Ovary (tissue), 9 donors: ENCODE data around the gene ARV1. TPM values are rescaled to one million over a fixed set of nuclear protein-coding genes. Genes with fewer than 3 reads are reported as not detected.

Source experiments
- DNase-seq, 5 donors: peaks; one replicate each; pipeline ENCODE4 v3.0.0-alpha.2; 2019 to 2020
- H3K27ac ChIP-seq, 2 donors: fragments of 200-600 bp; one replicate each; pipeline versions ENCODE4 v1.5.1 to v1.8.0; 2019 to 2022
- H3K27me3 ChIP-seq: fragments of 200-600 bp; one replicate; pipeline ENCODE4 v1.8.0; 2022
- H3K36me3 ChIP-seq: fragments of 200-600 bp; sonication (generic); one replicate; pipeline ENCODE4 v1.5.1; 2019
- H3K4me1 ChIP-seq: one replicate; pipeline ENCODE4 v1.8.1; 2013; ENCODE audit warnings: mild to moderate bottlenecking, moderate library complexity; ENCODE audit not compliant: insufficient read depth
- H3K4me3 ChIP-seq: fragments of 200-600 bp; sonication (generic); one replicate; pipeline ENCODE4 v1.5.1; 2017
- H3K9me3 ChIP-seq, 2 donors: fragments of 200-600 bp in 1 of 2; sonication (generic) in 1 of 2; one replicate each; pipeline versions ENCODE4 v1.5.1 to v1.8.1; 2013 to 2019; ENCODE audit warnings: mild to moderate bottlenecking in 1 of 2, moderate library complexity in 1 of 2
- EP300 ChIP-seq: sonication (generic); formaldehyde crosslinking; IDR thresholded peaks from one replicate; pipeline ENCODE4 v1.6.1; 2017; ENCODE audit warnings: antibody characterized with exemption
- POLR2A ChIP-seq: fragments of 450-650 bp; IDR thresholded peaks from one replicate; pipeline ENCODE4 v1.6.1; 2017; ENCODE audit warnings: antibody characterized with exemption, mild to moderate bottlenecking, moderate library complexity
- WGBS, 3 donors: extraction: QIAGEN DNeasy Blood & Tissue Kit in 1 of 3; methylation state at CpG; one replicate each; pipeline versions ENCODE4 v1.1.5 to v1.1.7; 2013 to 2017; 5-methylcytosine and 5-hydroxymethylcytosine counted together
- intact Hi-C, 4 donors: fragments of 100-400 bp; cut with DNase I; formaldehyde crosslinking; loops; one replicate each; pipeline versions ENCODE4 v1.11.0 to v1.15.1; 2022 to 2023
- polyA plus RNA-seq, 2 donors: library from polyadenylated mRNA; stranded (reverse); fragments of 200-250 nt in 1 of 2; fragments of 350-450 nt in 1 of 2; fragmentation: Illumina TruSeq in 1 of 2; extraction: RNeasy Lipid Tissue Mini Kit (QIAGEN cat#74804) in 1 of 2; gene quantifications; one replicate each; pipeline ENCODE4 v1.2.3, GENCODE V29; 2013 to 2014
- total RNA-seq, 7 donors: library from RNA; depleted of rRNA in 2 of 7; stranded (reverse); fragments of >200 nt in 2 of 7; fragmentation: NEBNext Ultra II Directional in 3 of 7; extraction: Animal tissue kit (Norgen Biotek cat#: 25700) in 3 of 7; gene quantifications; one replicate each; pipeline versions ENCODE4 v1.1.0 to v1.2.4, GENCODE V29; 2016 to 2023
- TF ChIP-seq, protein P1 (sequence below), 3 donors: fragments of 450-650 bp in 2 of 3; fragments of 200-600 bp in 1 of 3; IDR thresholded peaks; one replicate each; pipeline versions ENCODE4 v1.5.1 to v1.8.0; 2016 to 2022; ENCODE audit warnings: antibody characterized with exemption in 3 of 3, mild to moderate bottlenecking in 1 of 3
- donor health status: DM: no; HTN: no; CAD: no; lungs with moderate emphysema.
- donor health status: DM: no; HTN: no; CAD: no.
- donor health status: Bipolar disorder and iron deficiency.
- donor health status: DM: yes; HTN: yes; CAD: no.
- donor health status: DM: no; HTN: no; CAD: no.
- donor health status: DM: yes; HTN: yes; CAD: no.

The ARV1 gene
- total and polyA plus RNA-seq, 9 donors, result 9.0 to 19.2 (median 13.1) TPM

DNA sequence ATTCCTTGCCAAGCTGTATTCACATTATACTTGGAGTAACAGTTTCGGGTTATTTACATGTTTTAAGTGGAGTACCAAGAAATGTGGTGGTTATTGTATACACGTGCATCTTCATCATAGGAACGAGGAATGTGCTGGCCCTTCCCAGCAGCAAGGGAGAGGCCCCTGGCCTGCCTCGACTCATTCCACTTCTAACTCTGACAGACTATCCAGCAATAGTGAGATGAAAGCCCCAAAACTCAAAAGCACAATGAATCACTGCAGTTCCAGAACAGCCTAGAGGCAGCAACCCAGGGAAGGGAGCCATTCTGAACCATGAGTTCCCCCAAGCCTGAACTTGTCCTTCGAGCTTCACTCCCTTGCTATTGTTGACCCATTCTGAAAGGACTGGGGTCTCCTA, 38.1 kb downstream of the ARV1 start:
- Histone ChIP-seq H3K27ac (no peak overlapping the region), H3K36me3 (no peaks in the 10 kb centered on the region), H3K4me1 (no peaks in the 10 kb centered on the region), H3K27me3 (no peaks in the 10 kb centered on the region), H3K9me3 (no peaks in the 10 kb centered on the region), H3K4me3 (no peak overlapping the region)
- intact Hi-C loops, result no loop called here
- no peak for DNase-seq
- TF ChIP-seq, protein P1, sequence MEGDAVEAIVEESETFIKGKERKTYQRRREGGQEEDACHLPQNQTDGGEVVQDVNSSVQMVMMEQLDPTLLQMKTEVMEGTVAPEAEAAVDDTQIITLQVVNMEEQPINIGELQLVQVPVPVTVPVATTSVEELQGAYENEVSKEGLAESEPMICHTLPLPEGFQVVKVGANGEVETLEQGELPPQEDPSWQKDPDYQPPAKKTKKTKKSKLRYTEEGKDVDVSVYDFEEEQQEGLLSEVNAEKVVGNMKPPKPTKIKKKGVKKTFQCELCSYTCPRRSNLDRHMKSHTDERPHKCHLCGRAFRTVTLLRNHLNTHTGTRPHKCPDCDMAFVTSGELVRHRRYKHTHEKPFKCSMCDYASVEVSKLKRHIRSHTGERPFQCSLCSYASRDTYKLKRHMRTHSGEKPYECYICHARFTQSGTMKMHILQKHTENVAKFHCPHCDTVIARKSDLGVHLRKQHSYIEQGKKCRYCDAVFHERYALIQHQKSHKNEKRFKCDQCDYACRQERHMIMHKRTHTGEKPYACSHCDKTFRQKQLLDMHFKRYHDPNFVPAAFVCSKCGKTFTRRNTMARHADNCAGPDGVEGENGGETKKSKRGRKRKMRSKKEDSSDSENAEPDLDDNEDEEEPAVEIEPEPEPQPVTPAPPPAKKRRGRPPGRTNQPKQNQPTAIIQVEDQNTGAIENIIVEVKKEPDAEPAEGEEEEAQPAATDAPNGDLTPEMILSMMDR (IDR thresholded peaks at IDR 0.05), result no peak
- no peak for TF ChIP-seq EP300
- no peak for TF ChIP-seq POLR2A
- WGBS, 3 donors, result 80 to 88% (median 85%) methylated on average over 5 of the region's 5 CpGs

DNA sequence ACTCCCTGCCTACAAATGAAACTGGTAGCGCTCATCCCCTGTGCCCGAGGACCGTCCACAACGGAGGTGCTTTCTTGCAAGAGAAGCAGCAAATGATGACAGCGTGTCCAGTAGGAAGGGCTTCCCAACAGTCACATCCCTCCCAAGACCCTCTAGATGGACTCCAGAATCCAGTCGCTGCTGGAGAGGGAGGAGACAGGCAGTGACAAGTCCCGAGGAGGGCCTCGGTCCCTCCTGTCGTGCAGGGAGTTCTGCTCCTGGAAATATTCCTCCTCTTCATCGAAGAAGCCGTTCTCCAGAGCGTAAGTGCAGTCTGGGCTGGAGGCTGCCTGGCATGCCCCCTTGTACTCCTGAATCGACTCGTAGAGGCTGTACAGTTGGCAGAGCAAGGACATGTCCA, 40.8 kb downstream of the ARV1 start:
- DNase-seq, result no peak
- intact Hi-C loops, result no loop called here
- TF ChIP-seq, protein P1 (IDR thresholded peaks at IDR 0.05), result no peak
- TF ChIP-seq POLR2A (no peak), EP300 (no peak)
- Histone ChIP-seq H3K36me3 (no peaks in the 10 kb centered on the region), H3K4me1 (no peaks in the 10 kb centered on the region), H3K27ac (no peak overlapping the region), H3K27me3 (no peaks in the 10 kb centered on the region), H3K4me3 (no peak overlapping the region), H3K9me3 (no peaks in the 10 kb centered on the region)
- 91% methylated on average over 14 of the region's 14 CpGs for WGBS, 3 donors

DNA sequence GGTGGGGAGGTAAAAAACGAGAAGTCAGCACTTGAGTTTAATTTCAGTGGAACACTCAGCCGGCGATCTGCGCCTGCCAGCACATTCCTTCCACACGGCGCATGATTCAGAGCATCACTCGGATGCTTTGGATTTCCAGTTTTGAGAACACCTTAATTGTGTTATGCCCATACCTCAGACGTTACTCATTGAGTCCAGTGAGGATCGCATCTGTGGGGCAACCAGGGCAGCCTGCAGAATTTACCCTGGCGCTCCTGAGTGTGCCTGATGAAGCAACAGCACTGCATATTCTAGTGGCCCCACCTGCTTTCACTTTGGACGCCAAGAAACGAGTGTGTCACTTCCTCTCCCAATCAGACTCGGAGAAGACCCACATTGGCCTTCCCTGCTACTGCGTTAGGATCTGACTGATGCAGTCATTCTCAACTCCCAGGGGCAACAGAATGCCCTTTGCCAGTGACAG, 41.3 kb downstream of the ARV1 start:
- Histone ChIP-seq H3K4me3 (no peak overlapping the region), H3K4me1 (no peaks in the 10 kb centered on the region), H3K9me3 (no peaks in the 10 kb centered on the region), H3K27ac (no peak overlapping the region), H3K27me3 (no peaks in the 10 kb centered on the region), H3K36me3 (no peaks in the 10 kb centered on the region)
- intact Hi-C loops, result no loop called here
- 83 to 84% (median 83%) methylated on average over 14 of the region's 14 CpGs for WGBS, 3 donors
- DNase-seq, result no peak
- no peak for TF ChIP-seq EP300
- TF ChIP-seq, protein P1 (IDR thresholded peaks at IDR 0.05), result no peak
- no peak for TF ChIP-seq POLR2A

DNA sequence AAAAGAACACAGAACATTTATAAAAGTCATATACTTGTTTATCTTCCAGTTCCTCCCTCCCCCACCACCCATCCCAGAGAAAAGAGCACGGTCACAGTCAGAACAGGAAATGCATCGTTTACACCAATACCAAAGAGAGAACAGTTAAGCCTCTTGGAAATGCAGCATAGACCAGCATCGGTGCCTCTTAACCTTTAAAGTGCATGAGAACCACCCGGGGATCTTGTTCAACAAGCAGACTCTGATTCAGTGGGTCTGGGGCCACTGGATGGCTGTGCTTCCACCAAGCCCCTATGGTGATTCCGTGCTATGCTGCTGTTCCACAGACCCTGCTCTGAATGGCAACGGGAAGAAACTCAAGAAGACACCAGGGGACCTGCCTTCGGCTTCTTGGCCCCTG, 41.9 kb downstream of the ARV1 start:
- TF ChIP-seq, protein P1 (IDR thresholded peaks at IDR 0.05), result no peak
- no peak for TF ChIP-seq POLR2A
- no peak for TF ChIP-seq EP300
- Histone ChIP-seq H3K36me3 (no peaks in the 10 kb centered on the region), H3K9me3 (no peaks in the 10 kb centered on the region), H3K27me3 (no peaks in the 10 kb centered on the region), H3K4me3 (no peak overlapping the region), H3K4me1 (no peaks in the 10 kb centered on the region), H3K27ac (no peak overlapping the region)
- intact Hi-C loops, result no loop called here
- no peak for DNase-seq
- 59 to 63% (median 61%) methylated on average over 7 of the region's 7 CpGs for WGBS, 3 donors
